OCI-LY3 (cell line): ENCODE measurements around the gene MSI2.

ENCODE experiments used
- H2AFZ ChIP-seq: fragments of 200-600, 300-600 bp; shearing (Covaris generic); 2 replicates; pipeline ENCODE4 v1.6.0; 2014; ENCODE audit warnings: antibody characterized with exemption, low read depth, low read length
- H3K27ac ChIP-seq: fragments of 200-600, 300-600 bp; sonication (generic); 2 replicates; pipeline ENCODE4 v1.5.1; 2014; ENCODE audit warnings: mild to moderate bottlenecking, low read length, moderate library complexity, mixed read lengths
- H3K27me3 ChIP-seq: fragments of 200-600, 300-600 bp; sonication (generic); 2 replicates; pipeline ENCODE4 v1.6.1; 2014; ENCODE audit warnings: low read depth, low read length, mixed read lengths
- H3K36me3 ChIP-seq: fragments of 200-600, 300-600 bp; sonication (generic); replicated peaks from 2 replicates; pipeline ENCODE3; 2014; ENCODE audit warnings: low read depth, low read length, mixed read lengths
- H3K4me1 ChIP-seq: fragments of 300-600, 200-600 bp; sonication (generic); 2 replicates; pipeline ENCODE4 v1.6.1; 2014; ENCODE audit warnings: low read length, mixed read lengths
- H3K4me2 ChIP-seq: fragments of 200-600, 300-600 bp; sonication (generic); 2 replicates; pipeline ENCODE4 v1.6.1; 2014; ENCODE audit warnings: low read length, mixed read lengths
- H3K4me3 ChIP-seq: fragments of 300-600, 200-600 bp; sonication (generic); 2 replicates; pipeline ENCODE4 v1.5.1; 2014; ENCODE audit warnings: antibody characterized with exemption, mild to moderate bottlenecking, low read length, moderate library complexity
- H3K79me2 ChIP-seq: fragments of 300-600, 200-600 bp; shearing (Covaris generic); 2 replicates; pipeline ENCODE4 v1.6.1; 2014; ENCODE audit warnings: mild to moderate bottlenecking, low read length, mixed read lengths
- H3K9ac ChIP-seq: fragments of 300-600, 200-600 bp; shearing (Covaris generic); 2 replicates; pipeline ENCODE4 v1.6.0; 2014; ENCODE audit warnings: mild to moderate bottlenecking, low read length, moderate library complexity
- H3K9me3 ChIP-seq: fragments of 200-600, 300-600 bp; shearing (Covaris generic); 2 replicates; pipeline ENCODE4 v1.6.1; 2014; ENCODE audit warnings: low read length, mixed read lengths; ENCODE audit not compliant: insufficient read depth
- H4K20me1 ChIP-seq: fragments of 200-600, 300-600 bp; sonication (generic); 2 replicates; pipeline ENCODE4 v1.6.1; 2016; ENCODE audit warnings: low read length, mixed read lengths; ENCODE audit not compliant: insufficient read depth
- EZH2phosphoT487 ChIP-seq: fragments of 200-600 bp; shearing (Covaris generic); IDR thresholded peaks from 2 replicates; pipeline ENCODE4 v1.6.1; 2018; ENCODE audit warnings: antibody characterized with exemption, mixed run types, low read depth
- TF ChIP-seq, protein P1 (sequence below): fragments of 200-600, 300-600 bp; sonication (generic); IDR thresholded peaks from 2 replicates; pipeline ENCODE4 v1.5.1; 2014; ENCODE audit warnings: antibody characterized with exemption, low read length, low read depth

The MSI2 gene

DNA sequence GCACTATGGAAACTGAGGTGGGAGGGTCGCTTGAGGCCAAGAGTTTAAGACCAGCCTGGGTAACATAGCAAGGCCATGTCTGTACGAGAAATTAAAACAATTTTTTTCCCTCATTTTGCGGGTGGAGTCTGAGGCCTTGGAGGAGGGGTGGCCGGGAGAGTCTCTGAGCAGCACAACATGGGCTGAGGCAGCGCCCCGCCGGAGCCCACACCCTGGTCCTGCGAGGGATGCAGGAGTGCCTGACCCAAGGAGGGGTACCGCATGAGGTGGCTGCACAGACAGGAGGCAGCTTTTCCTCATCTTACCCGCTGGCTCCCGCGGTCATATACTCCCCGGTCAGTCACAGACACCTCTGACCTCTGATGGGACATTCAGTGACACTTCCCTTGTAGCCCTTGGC is 67.7 kb downstream of the MSI2 start:
- Histone ChIP-seq H3K79me2 (0 out of 2 replicates have a peak, but pooled peaks cover 3% of the 10 kb centered on the region), H2AFZ (no peak overlapping the region), H3K4me2 (no peak overlapping the region), H3K36me3 (peaks cover 7% of the 10 kb centered on the region), H3K9me3 (no peaks in the 10 kb centered on the region), H3K4me1 (no peaks in the 10 kb centered on the region), H3K27ac (no peak overlapping the region), H4K20me1 (peaks cover 58% of the 10 kb centered on the region; the same call in 1 of the 2 replicates), H3K27me3 (no peaks in the 10 kb centered on the region), H3K4me3 (no peak overlapping the region), H3K9ac (no peak overlapping the region)
- no peak for TF ChIP-seq EZH2phosphoT487
- TF ChIP-seq, protein P1, sequence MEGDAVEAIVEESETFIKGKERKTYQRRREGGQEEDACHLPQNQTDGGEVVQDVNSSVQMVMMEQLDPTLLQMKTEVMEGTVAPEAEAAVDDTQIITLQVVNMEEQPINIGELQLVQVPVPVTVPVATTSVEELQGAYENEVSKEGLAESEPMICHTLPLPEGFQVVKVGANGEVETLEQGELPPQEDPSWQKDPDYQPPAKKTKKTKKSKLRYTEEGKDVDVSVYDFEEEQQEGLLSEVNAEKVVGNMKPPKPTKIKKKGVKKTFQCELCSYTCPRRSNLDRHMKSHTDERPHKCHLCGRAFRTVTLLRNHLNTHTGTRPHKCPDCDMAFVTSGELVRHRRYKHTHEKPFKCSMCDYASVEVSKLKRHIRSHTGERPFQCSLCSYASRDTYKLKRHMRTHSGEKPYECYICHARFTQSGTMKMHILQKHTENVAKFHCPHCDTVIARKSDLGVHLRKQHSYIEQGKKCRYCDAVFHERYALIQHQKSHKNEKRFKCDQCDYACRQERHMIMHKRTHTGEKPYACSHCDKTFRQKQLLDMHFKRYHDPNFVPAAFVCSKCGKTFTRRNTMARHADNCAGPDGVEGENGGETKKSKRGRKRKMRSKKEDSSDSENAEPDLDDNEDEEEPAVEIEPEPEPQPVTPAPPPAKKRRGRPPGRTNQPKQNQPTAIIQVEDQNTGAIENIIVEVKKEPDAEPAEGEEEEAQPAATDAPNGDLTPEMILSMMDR: no peak

DNA sequence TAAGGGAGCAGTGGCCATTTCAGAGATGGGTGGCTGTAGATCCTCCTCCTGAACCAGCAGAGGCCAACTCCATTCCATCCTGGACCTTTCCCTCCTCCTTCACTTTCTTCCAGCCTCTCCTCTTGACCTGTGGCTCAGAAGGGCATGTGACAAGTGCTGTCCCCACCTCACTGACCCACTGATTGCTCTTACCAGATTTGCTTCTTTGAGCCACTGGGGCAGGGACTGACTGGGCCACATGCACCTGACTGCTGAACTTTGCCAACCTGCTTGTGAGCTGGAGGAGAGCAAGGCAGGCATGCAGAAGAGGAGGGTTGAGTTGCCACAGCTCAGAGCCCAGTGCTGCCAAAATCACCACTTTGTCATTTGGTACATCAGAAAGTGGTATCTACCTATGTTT is 68.3 kb downstream of the MSI2 start:
- Histone ChIP-seq H3K27me3 (no peaks in the 10 kb centered on the region), H4K20me1 (peaks cover 59% of the 10 kb centered on the region; the same call in 1 of the 2 replicates), H3K4me1 (no peaks in the 10 kb centered on the region), H3K79me2 (0 out of 2 replicates have a peak, but pooled peaks cover 3% of the 10 kb centered on the region), H3K4me3 (no peak overlapping the region), H3K9me3 (no peaks in the 10 kb centered on the region), H3K4me2 (no peak overlapping the region), H2AFZ (no peak overlapping the region), H3K9ac (no peak overlapping the region), H3K27ac (no peak overlapping the region), H3K36me3 (peaks cover 4% of the 10 kb centered on the region)
- no peak for TF ChIP-seq EZH2phosphoT487
- TF ChIP-seq, protein P1: no peak

DNA sequence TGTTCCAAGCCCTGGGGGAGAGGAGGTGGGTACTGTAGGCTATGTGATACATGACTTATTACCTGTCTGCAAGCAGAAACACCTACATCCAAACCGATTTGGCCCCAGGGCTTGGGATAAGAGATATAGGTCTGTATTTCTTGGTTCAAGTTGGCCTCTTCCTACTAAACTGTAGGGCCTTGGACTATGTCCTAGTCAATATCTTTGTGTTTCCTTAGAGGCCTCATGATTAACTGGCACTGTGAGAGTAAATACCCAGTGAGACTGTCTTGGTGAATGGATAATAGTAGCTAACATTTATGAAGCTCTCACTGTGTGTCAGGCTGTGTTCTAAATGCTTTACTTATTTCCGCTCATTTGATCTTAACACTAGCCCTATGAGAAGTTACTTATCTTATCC is 70.0 kb downstream of the MSI2 start:
- Histone ChIP-seq H3K79me2 (0 out of 2 replicates have a peak, but pooled peaks cover 3% of the 10 kb centered on the region), H3K9ac (no peak overlapping the region), H4K20me1 (peaks cover 47% of the 10 kb centered on the region; the same call in 1 of the 2 replicates), H3K4me1 (no peaks in the 10 kb centered on the region), H3K27ac (no peak overlapping the region), H3K27me3 (no peaks in the 10 kb centered on the region), H2AFZ (no peak overlapping the region), H3K4me3 (no peak overlapping the region), H3K36me3 (peaks cover under 1% of the 10 kb centered on the region), H3K4me2 (no peak overlapping the region), H3K9me3 (no peaks in the 10 kb centered on the region)
- TF ChIP-seq, protein P1: no peak
- TF ChIP-seq EZH2phosphoT487: no peak

DNA sequence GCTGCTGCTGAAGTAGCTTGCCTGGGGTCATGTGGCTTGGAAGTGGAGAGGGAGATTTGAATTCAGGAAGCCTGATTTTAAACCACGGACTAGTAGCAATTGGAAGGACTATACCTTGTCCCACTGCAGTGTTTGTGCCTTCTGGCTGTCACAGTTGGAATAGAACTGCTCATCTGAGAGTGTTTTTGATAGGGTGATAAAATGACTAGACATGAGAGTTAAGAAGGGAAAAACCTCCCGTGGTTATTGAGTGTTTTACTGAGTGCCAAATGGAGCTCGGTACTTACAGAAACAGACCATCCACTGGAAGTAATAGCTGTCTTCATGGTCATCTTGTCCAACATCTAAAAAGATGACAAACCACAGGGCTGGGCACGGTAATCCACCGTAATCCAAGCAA is 70.4 kb downstream of the MSI2 start:
- H3K27me3 ChIP-seq: no peaks in the 10 kb centered on the region
- H2AFZ ChIP-seq: no peak overlapping the region
- peaks cover 47% of the 10 kb centered on the region; the same call in 1 of the 2 replicates for H4K20me1 ChIP-seq
- H3K4me2 ChIP-seq: no peak overlapping the region
- no peak overlapping the region for H3K4me3 ChIP-seq
- H3K36me3 ChIP-seq: no peaks in the 10 kb centered on the region
- 0 out of 2 replicates have a peak, but pooled peaks cover 3% of the 10 kb centered on the region for H3K79me2 ChIP-seq
- no peaks in the 10 kb centered on the region for H3K9me3 ChIP-seq
- no peak overlapping the region for H3K27ac ChIP-seq
- no peaks in the 10 kb centered on the region for H3K4me1 ChIP-seq
- TF ChIP-seq, protein P1: no peak
- no peak for TF ChIP-seq EZH2phosphoT487
- no peak overlapping the region for H3K9ac ChIP-seq
